ENCODE measurements around the gene OSBP2.

GRCh38 chr22:30691204-30691603, 3.5 kb upstream of the OSBP2 start:
- TF ChIP-seq CTCF (IDR thresholded peaks at IDR 0.05) (no peak), POLR2A (IDR thresholded peaks at IDR 0.05) (no peak)

All from testis (tissue), 2 donors.